ENCODE data around the gene TIGD3.
A peak's percentile ranks its signal among the peaks of the same experiment; 100 is the strongest.

Gene TIGD3

GRCh38 chr11:65382804-65383368 lies 28.3 kb downstream of the TIGD3 start:
- ChIA-PET CTCF (interaction anchor here (1.0 to 4.5 kb wide), 7 partner anchors 8 to 127 kb away, joined by 3 to 23 read pairs (median 3); no protein-coding TSS in a partner anchor), POLR2A (interaction anchor here (1.4 kb wide), 1 partner anchor 33 kb away, joined by 3 read pairs; no protein-coding TSS in a partner anchor)
- TF ChIP-seq CTCF (IDR thresholded peaks at IDR 0.05; ENCODE audit: control extremely low read depth, extremely low read depth, low read depth, missing control alignments), result no peak
- DNase-seq (ENCODE audit: extremely low spot score), result no peak

- ChIA-PET CTCF (interaction anchor here (1.1 to 4.5 kb wide), 4 partner anchors 9 to 126 kb away, joined by 3 to 23 read pairs (median 6); no protein-coding TSS in a partner anchor), POLR2A (interaction anchor here (0.6 to 1.8 kb wide), 3 partner anchors 41 to 116 kb away, joined by 3 to 6 read pairs (median 3); no protein-coding TSS in a partner anchor)
- no peak for DNase-seq (ENCODE audit: extremely low spot score)
- no peak for TF ChIP-seq CTCF (IDR thresholded peaks at IDR 0.05; ENCODE audit: control extremely low read depth, extremely low read depth, low read depth, missing control alignments)
These were observed 29.2 kb downstream of the TIGD3 start for GRCh38 chr11:65383778-65384177.

- no peak for TF ChIP-seq CTCF (IDR thresholded peaks at IDR 0.05; ENCODE audit: control extremely low read depth, extremely low read depth, low read depth, missing control alignments)
- CTCF ChIA-PET, result interaction anchor here (1.0 to 4.5 kb wide), 6 partner anchors 9 to 126 kb away, joined by 3 to 23 read pairs (median 3); no protein-coding TSS in a partner anchor
- no peak for DNase-seq (ENCODE audit: extremely low spot score)
- POLR2A ChIA-PET, result interaction anchor here (0.6 to 1.8 kb wide), 7 partner anchors 40 to 202 kb away, joined by 3 to 6 read pairs (median 4); no protein-coding TSS in a partner anchor
These were observed 29.8 kb downstream of the TIGD3 start for GRCh38 chr11:65384301-65384889.

- DNase-seq (ENCODE audit: extremely low spot score), result peak; percentile 96
- ChIA-PET POLR2A (interaction anchor here (0.5 to 2.6 kb wide), 11 partner anchors 11 to 1080 kb away, joined by 3 to 11 read pairs (median 6); partner anchors contain the start of genes MALAT1, NEAT1 and PELI3), CTCF (interaction anchor here (1.0 to 4.0 kb wide), 12 partner anchors 8 to 112 kb away, joined by 3 to 31 read pairs (median 5); partner anchors contain the start of gene MALAT1)
- no peak for TF ChIP-seq CTCF (IDR thresholded peaks at IDR 0.05; ENCODE audit: control extremely low read depth, extremely low read depth, low read depth, missing control alignments)
These were observed 32.0 kb downstream of the TIGD3 start, which contains the start of gene FRMD8 for GRCh38 chr11:65386307-65387140. Gene FRMD8, plus strand, starts transcription at chr11:65386637. Its CDS starts 400 bp downstream, at chr11:65387037.

GRCh38 chr11:65388731-65389130 lies 34.2 kb downstream of the TIGD3 start:
- ChIA-PET CTCF (interaction anchor here (1.2 to 4.0 kb wide), 7 partner anchors 8 to 73 kb away, joined by 3 to 31 read pairs (median 6); no protein-coding TSS in a partner anchor), POLR2A (interaction anchor here (0.8 to 2.6 kb wide), 5 partner anchors 9 to 116 kb away, joined by 3 to 8 read pairs (median 4); no protein-coding TSS in a partner anchor)
- DNase-seq (ENCODE audit: extremely low spot score), result no peak
- no peak for TF ChIP-seq CTCF (IDR thresholded peaks at IDR 0.05; ENCODE audit: control extremely low read depth, extremely low read depth, low read depth, missing control alignments)

Data from GM10248 (cell line).